K562 (cell line): Measurements from ENCODE around the gene MAP3K13.

Experiments
- ELF2 ChIP-seq: fragments of 250-450 bp; sonication (Bioruptor Pico); IDR thresholded peaks from 2 replicates; pipeline ENCODE4 v1.5.0; 2021; ENCODE audit warnings: mild to moderate bottlenecking
- MTA1 ChIP-seq: fragments of 450-650 bp; IDR thresholded peaks from 2 replicates; pipeline ENCODE4 v1.6.1; 2017; ENCODE audit warnings: borderline replicate concordance
- POLR2A ChIP-seq: fragments of 450-650 bp; conservative IDR thresholded peaks from 2 replicates; pipeline ENCODE4 v1.6.1; 2016
- SMAD2 ChIP-seq: fragments of 150-350 bp; IDR thresholded peaks from 2 replicates; pipeline ENCODE4 v1.6.1; 2014; ENCODE audit warnings: low read depth, mild to moderate bottlenecking, low read length

DNA sequence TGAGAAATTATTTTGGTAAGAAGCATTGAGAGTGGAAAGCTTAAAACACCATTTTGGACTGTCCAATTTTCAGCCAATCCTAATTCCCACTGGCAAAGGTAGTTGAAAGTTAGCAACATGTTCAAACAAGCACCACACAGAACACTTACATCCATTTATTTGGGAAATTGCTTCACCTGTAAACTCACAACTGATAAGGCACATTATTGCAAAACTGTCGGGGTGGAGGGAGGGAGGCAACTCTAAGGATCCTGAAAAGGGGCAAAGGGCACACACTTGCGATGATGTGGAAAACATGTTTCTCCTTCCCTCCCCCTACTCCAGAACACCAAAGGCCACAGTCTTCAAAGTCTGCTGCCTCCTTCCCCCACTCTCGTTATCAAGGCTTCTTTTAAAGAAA is 126.5 kb downstream of the MAP3K13 start:
- TF ChIP-seq POLR2A (no peak), SMAD2 (no peak), MTA1 (no peak), ELF2 (CRISPR knock-in tag) (no peak)
